ENCODE measurements around the gene NAA60. TPM values are rescaled to one million over a fixed set of nuclear protein-coding genes. Genes with fewer than 3 reads are reported as not detected.

NAA60 gene
- total and polyA plus RNA-seq, 3 donors from 2014 or later, result 61.8 to 120 (median 99.2) TPM

DNA sequence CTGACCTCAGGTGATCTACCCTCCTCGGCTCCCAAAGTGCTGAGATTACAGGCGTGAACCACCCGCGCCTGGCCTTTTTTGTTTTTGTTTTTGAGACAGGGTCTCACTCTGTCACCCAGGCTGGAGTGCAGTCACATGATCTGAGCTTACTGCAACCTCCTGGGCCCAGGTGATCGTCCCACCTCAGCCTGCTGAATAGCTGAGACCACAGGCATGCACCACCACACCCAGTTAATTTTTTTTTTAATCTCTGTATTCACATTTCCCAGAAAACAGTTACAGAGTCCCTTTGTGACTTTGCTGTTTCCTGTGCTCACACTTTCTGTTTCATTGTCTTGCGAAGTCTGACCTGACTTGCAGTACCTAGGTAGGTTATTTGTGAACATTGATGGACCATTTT is 60.0 kb downstream of the NAA60 start:
- 63 to 86% methylated on average over 6 of the region's 6 CpGs for WGBS, 2 donors
- TF ChIP-seq, protein P1, sequence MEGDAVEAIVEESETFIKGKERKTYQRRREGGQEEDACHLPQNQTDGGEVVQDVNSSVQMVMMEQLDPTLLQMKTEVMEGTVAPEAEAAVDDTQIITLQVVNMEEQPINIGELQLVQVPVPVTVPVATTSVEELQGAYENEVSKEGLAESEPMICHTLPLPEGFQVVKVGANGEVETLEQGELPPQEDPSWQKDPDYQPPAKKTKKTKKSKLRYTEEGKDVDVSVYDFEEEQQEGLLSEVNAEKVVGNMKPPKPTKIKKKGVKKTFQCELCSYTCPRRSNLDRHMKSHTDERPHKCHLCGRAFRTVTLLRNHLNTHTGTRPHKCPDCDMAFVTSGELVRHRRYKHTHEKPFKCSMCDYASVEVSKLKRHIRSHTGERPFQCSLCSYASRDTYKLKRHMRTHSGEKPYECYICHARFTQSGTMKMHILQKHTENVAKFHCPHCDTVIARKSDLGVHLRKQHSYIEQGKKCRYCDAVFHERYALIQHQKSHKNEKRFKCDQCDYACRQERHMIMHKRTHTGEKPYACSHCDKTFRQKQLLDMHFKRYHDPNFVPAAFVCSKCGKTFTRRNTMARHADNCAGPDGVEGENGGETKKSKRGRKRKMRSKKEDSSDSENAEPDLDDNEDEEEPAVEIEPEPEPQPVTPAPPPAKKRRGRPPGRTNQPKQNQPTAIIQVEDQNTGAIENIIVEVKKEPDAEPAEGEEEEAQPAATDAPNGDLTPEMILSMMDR (IDR thresholded peaks at IDR 0.05), result no peak
- no peak for TF ChIP-seq POLR2A (IDR thresholded peaks at IDR 0.05)
- no peaks in the 10 kb centered on the region for H3K27me3 ChIP-seq
- no peak overlapping the region for H3K27ac ChIP-seq
- H3K4me1 ChIP-seq, result peaks cover 10% of the 10 kb centered on the region
- intact Hi-C loops (cut with DNase I; ENCODE audit: low total_unique reads), result no loop called here
- no peak overlapping the region for H3K4me3 ChIP-seq
- no peak for DNase-seq
- no peaks in the 10 kb centered on the region for H3K9me3 ChIP-seq
- H3K36me3 ChIP-seq (ENCODE audit: low read depth, missing control alignments), result no peaks in the 10 kb centered on the region

DNA sequence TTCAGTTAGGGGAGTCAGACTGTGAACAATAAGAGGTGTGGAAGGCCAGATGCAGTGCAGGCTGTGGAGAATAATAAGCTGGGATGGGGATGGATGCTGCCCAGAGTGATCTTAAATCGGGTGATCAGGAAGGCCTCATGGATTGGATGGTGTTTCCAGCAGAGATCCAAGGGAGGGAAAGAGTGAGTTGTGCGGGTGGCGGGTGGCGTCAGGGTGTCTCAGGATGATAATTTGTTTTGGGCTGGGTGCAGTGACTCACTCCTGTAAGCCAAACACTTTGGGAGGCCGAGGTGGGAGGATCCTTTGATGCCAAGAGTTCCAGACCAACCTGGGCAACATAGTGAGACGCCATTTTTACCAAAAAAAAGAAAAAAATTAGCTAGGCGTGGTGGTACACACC is 65.3 kb downstream of the NAA60 start:
- 94 to 98% methylated on average over 7 of the region's 7 CpGs for WGBS, 2 donors
- TF ChIP-seq, protein P1 (IDR thresholded peaks at IDR 0.05), result no peak
- TF ChIP-seq POLR2A (IDR thresholded peaks at IDR 0.05), result no peak
- no peaks in the 10 kb centered on the region for H3K27me3 ChIP-seq
- no peak overlapping the region for H3K27ac ChIP-seq
- no peak for DNase-seq
- no peaks in the 10 kb centered on the region for H3K9me3 ChIP-seq
- intact Hi-C loops (cut with DNase I; ENCODE audit: low total_unique reads), result no loop called here
- H3K36me3 ChIP-seq (ENCODE audit: low read depth, missing control alignments), result peaks cover 5% of the 10 kb centered on the region
- H3K4me3 ChIP-seq, result no peak overlapping the region
- no peaks in the 10 kb centered on the region for H3K4me1 ChIP-seq

DNA sequence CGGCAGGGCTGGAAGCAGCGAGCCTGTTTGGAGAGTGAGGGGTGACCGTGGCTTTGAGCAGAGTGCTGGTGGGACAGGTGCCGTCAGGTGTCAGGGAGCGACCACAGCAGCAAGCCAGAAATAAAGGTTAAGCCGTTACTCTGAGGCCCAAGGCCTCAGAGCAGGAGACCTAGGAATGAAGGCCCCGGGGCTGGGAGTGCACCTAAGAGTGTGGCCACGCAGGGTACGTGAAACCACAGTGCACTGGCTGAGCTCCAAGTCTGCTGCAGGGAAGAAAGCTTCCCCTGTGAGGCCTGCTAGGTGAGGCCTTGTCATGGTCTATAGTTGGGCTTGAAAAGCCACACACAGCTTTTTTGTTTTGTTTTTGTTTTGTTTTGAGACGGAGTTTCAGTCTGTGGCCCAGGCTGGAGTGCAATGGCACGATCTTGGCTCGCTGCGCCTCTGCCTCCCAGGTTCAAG is 66.0 kb downstream of the NAA60 start:
- intact Hi-C loops (cut with DNase I; ENCODE audit: low total_unique reads), result no loop called here
- DNase-seq, result no peak
- H3K36me3 ChIP-seq (ENCODE audit: low read depth, missing control alignments), result peaks cover 5% of the 10 kb centered on the region
- WGBS, 2 donors, result 89 to 91% methylated on average over 13 of the region's 13 CpGs
- no peaks in the 10 kb centered on the region for H3K27me3 ChIP-seq
- H3K27ac ChIP-seq, result no peak overlapping the region
- no peak overlapping the region for H3K4me3 ChIP-seq
- H3K9me3 ChIP-seq, result no peaks in the 10 kb centered on the region
- H3K4me1 ChIP-seq, result no peaks in the 10 kb centered on the region
- TF ChIP-seq POLR2A (IDR thresholded peaks at IDR 0.05), result no peak
- TF ChIP-seq, protein P1 (IDR thresholded peaks at IDR 0.05), result no peak

DNA sequence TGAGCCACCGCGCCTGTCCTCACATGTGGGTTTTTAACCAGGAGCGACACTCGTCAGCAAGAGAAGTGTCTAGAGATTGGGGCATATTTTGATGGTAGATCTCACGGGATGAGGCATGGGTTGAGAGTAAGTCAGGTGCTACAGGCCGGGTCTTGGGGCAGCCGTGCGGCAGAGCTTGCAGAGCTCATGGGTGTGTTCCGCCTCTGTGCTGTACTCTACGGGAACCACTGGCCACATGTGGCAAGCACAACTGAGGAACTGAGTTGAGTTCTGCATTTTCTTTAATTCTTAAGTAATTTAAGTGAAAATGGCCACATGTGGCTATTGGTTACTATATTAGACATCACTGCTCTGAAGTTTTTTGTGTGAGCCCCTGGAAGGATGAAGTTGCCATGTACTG is 66.9 kb downstream of the NAA60 start:
- Histone ChIP-seq H3K4me3 (no peak overlapping the region), H3K4me1 (no peaks in the 10 kb centered on the region), H3K9me3 (no peaks in the 10 kb centered on the region), H3K27me3 (no peaks in the 10 kb centered on the region), H3K36me3 (ENCODE audit: low read depth, missing control alignments) (peaks cover 5% of the 10 kb centered on the region), H3K27ac (no peak overlapping the region)
- intact Hi-C loops (cut with DNase I; ENCODE audit: low total_unique reads), result no loop called here
- 98 to 99% methylated on average over 10 of the region's 10 CpGs for WGBS, 2 donors
- TF ChIP-seq POLR2A (IDR thresholded peaks at IDR 0.05), result no peak
- TF ChIP-seq, protein P1 (IDR thresholded peaks at IDR 0.05), result no peak
- DNase-seq, result no peak
